Activated CD8-positive, alpha-beta T cell treated with anti-CD3 and anti-CD28 coated beads for 36 hours (primary cell): ENCODE measurements around the gene DLG1. TPM values are rescaled to one million over a fixed set of nuclear protein-coding genes. Genes with fewer than 3 reads are reported as not detected.

Source experiments
- ATAC-seq: fragments of 200-7000 bp; cut with Tn5 transposase; one replicate; pipeline ENCODE4 v1.10.0; 2021; ENCODE audit warnings: mild to moderate bottlenecking, moderate library complexity
- CTCF ChIA-PET: fragments of 350-600 bp; sonication (Branson Sonifier 250); formaldehyde crosslinking; loops from one replicate; lab custom pipeline; 2021; ENCODE audit warnings: antibody characterized with exemption; lab: Charles Lee
- POLR2A ChIA-PET: fragments of 350-600 bp; sonication (Branson Sonifier 250); formaldehyde crosslinking; loops from one replicate; lab custom pipeline; 2021; ENCODE audit warnings: antibody characterized with exemption; lab: Charles Lee
- DNase-seq: peaks from one replicate; pipeline ENCODE4 v3.0.0-alpha.2; 2020
- H3K27ac Mint-ChIP-seq: one replicate; pipeline ENCODE4 v1.8.0; 2021; ENCODE audit warnings: mild to moderate bottlenecking, mixed read lengths
- H3K27me3 Mint-ChIP-seq: one replicate; pipeline ENCODE4 v1.8.0; 2021; ENCODE audit warnings: mixed read lengths
- H3K36me3 Mint-ChIP-seq: one replicate; pipeline ENCODE4 v1.8.0; 2021; ENCODE audit warnings: low read depth, mixed read lengths
- H3K4me1 Mint-ChIP-seq: one replicate; pipeline ENCODE4 v1.8.0; 2021; ENCODE audit warnings: low read depth, mixed read lengths
- H3K4me3 Mint-ChIP-seq: one replicate; pipeline ENCODE4 v1.8.0; 2021; ENCODE audit warnings: mild to moderate bottlenecking, moderate library complexity, mixed read lengths
- H3K9me3 Mint-ChIP-seq: one replicate; pipeline ENCODE4 v1.8.0; 2021; ENCODE audit warnings: mixed read lengths
- CTCF ChIP-seq: fragments of 200-600 bp; IDR thresholded peaks from one replicate; pipeline ENCODE4 v1.8.0; 2022; ENCODE audit warnings: antibody characterized with exemption, mild to moderate bottlenecking
- intact Hi-C: fragments of 100-400 bp; cut with micrococcal nuclease; formaldehyde crosslinking; loops from one replicate; pipeline ENCODE4 v1.10.0; 2022
- total RNA-seq, 2 experiments: library from RNA; stranded (reverse); gene quantifications; one replicate each; pipeline ENCODE4 v1.2.3, GENCODE V29; 2021

DLG1 gene
- total RNA-seq, 2 experiments from 2014 or later = 57.6 to 62.2 TPM

GRCh38 chr3:197295871-197296270 is 2.5 kb downstream of the DLG1 start:
- Mint-ChIP-seq H3K4me1 (peaks cover 45% of the 10 kb centered on the region), H3K36me3 (peaks cover 29% of the 10 kb centered on the region), H3K9me3 (no peaks in the 10 kb centered on the region), H3K4me3 (peak overlapping the region; percentile 31), H3K27me3 (peaks cover 13% of the 10 kb centered on the region), H3K27ac (peak overlapping the region; percentile 27)
- POLR2A ChIA-PET = no interaction called here
- ATAC-seq (no peak), DNase-seq (no peak)
- CTCF ChIA-PET = interaction anchor here (0.7 to 3.1 kb wide), 2 partner anchors 15 to 39 kb away, joined by 3 to 12 read pairs; no protein-coding TSS in a partner anchor
- TF ChIP-seq CTCF = no peak
- intact Hi-C loops = no loop called here

- Mint-ChIP-seq H3K4me1 (peaks cover 52% of the 10 kb centered on the region), H3K27me3 (no peaks in the 10 kb centered on the region), H3K27ac (no peak overlapping the region), H3K36me3 (peaks cover 41% of the 10 kb centered on the region), H3K4me3 (no peak overlapping the region), H3K9me3 (no peaks in the 10 kb centered on the region)
- CTCF ChIA-PET = interaction anchor here (3.1 kb wide), 1 partner anchor 36 kb away, joined by 12 read pairs; no protein-coding TSS in a partner anchor
- intact Hi-C loops = no loop called here
- POLR2A ChIA-PET = no interaction called here
- DNase-seq (no peak), ATAC-seq (no peak)
- TF ChIP-seq CTCF = no peak
These were observed 4.7 kb downstream of the DLG1 start for GRCh38 chr3:197293605-197294237.

- intact Hi-C loops = no loop called here
- H3K4me1 Mint-ChIP-seq = peaks cover 53% of the 10 kb centered on the region
- no peak overlapping the region for H3K27ac Mint-ChIP-seq
- POLR2A ChIA-PET = interaction anchor here (0.6 kb wide), 1 partner anchor 10 kb away, joined by 3 read pairs; no protein-coding TSS in a partner anchor
- no peak for ATAC-seq
- TF ChIP-seq CTCF = no peak
- H3K9me3 Mint-ChIP-seq = no peaks in the 10 kb centered on the region
- no peaks in the 10 kb centered on the region for H3K27me3 Mint-ChIP-seq
- no peak for DNase-seq
- CTCF ChIA-PET = no interaction called here
- no peak overlapping the region for H3K4me3 Mint-ChIP-seq
- H3K36me3 Mint-ChIP-seq = peaks cover 44% of the 10 kb centered on the region
These were observed 5.8 kb downstream of the DLG1 start for GRCh38 chr3:197292648-197293047.

- H3K9me3 Mint-ChIP-seq = no peaks in the 10 kb centered on the region
- peak; percentile 34 for ATAC-seq
- H3K36me3 Mint-ChIP-seq = peaks cover 45% of the 10 kb centered on the region
- no peak overlapping the region for H3K4me3 Mint-ChIP-seq
- no peak for TF ChIP-seq CTCF
- peaks cover 53% of the 10 kb centered on the region for H3K4me1 Mint-ChIP-seq
- ChIA-PET CTCF (no interaction called here), POLR2A (no interaction called here)
- intact Hi-C loops = no loop called here
- H3K27me3 Mint-ChIP-seq = no peaks in the 10 kb centered on the region
- peak overlapping the region; percentile 53 for H3K27ac Mint-ChIP-seq
- DNase-seq = no peak
These were observed 6.2 kb downstream of the DLG1 start for GRCh38 chr3:197292083-197292646.

- Mint-ChIP-seq H3K4me1 (peaks cover 44% of the 10 kb centered on the region), H3K36me3 (peaks cover 49% of the 10 kb centered on the region), H3K4me3 (no peak overlapping the region), H3K9me3 (no peaks in the 10 kb centered on the region), H3K27ac (no peak overlapping the region), H3K27me3 (no peaks in the 10 kb centered on the region)
- POLR2A ChIA-PET = interaction anchor here (0.7 kb wide), 1 partner anchor 15 kb away, joined by 3 read pairs; no protein-coding TSS in a partner anchor
- DNase-seq (no peak), ATAC-seq (no peak)
- CTCF ChIA-PET = no interaction called here
- no peak for TF ChIP-seq CTCF
- intact Hi-C loops = no loop called here
These were observed 8.7 kb downstream of the DLG1 start for GRCh38 chr3:197289726-197290125.
